ENCODE data around the gene NOL7.

Gene NOL7

DNA sequence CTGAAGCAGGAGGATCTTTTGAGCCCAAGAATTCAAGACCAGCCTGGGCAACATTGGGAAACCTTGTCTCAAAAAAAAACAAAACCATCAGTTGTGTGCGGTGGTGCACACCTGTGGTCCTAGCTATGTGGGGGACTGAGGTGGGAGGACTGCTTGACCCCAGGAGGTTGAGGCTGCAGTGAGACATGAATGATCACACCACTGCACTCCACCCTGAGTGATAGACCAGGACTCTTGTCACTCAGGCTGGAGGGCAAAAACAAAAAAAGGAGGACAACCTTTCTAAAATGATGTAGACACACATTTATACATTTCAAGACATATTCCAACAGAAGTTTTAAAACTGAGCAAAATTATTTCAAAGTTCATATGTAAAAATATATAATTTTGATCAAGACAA, 45.1 kb downstream of the NOL7 start:
- FAIRE-seq = no peak

GRCh38 chr6:13660893-13661292, 45.8 kb downstream of the NOL7 start:
- no peak for FAIRE-seq

GRCh38 chr6:13661647-13662046, 46.5 kb downstream of the NOL7 start:
- no peak for FAIRE-seq

- no peak for FAIRE-seq
Measured at GRCh38 chr6:13662651-13663334, 47.7 kb downstream of the NOL7 start.

- FAIRE-seq = no peak
Measured at GRCh38 chr6:13663986-13664385, 48.9 kb downstream of the NOL7 start.

DNA sequence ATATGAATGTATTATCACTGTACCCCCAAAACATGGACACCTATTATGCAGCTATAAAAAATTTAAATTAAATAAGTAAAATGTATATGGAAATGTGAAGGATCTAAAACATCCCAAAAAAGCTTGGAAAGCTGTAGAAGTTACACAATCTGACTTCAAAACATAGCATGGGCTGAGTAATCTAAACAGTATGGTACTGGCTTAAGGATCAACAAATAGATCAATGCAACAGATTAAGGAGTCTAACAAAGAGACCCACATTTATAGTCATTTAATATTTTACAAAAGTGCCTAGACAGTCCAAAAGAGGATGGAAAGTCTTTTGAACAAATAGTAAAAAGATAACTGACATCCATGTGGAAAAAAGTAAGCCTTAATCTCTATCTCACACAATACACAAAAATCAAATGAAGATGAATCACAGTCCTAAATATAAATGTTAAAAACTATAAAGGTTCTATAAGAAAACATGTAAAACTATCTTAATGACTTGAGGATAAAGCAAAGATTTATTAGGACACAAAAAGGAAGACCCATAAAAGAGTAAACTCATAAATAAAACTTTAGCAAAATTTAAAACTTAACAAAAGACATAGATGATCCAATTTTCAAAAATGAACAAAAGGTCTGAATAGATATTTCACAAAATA, 49.7 kb downstream of the NOL7 start:
- no peak for FAIRE-seq

- FAIRE-seq = no peak
Measured at GRCh38 chr6:13666194-13667105, 51.3 kb downstream of the NOL7 start.

GRCh38 chr6:13667655-13668054, 52.5 kb downstream of the NOL7 start:
- FAIRE-seq = no peak

DNA sequence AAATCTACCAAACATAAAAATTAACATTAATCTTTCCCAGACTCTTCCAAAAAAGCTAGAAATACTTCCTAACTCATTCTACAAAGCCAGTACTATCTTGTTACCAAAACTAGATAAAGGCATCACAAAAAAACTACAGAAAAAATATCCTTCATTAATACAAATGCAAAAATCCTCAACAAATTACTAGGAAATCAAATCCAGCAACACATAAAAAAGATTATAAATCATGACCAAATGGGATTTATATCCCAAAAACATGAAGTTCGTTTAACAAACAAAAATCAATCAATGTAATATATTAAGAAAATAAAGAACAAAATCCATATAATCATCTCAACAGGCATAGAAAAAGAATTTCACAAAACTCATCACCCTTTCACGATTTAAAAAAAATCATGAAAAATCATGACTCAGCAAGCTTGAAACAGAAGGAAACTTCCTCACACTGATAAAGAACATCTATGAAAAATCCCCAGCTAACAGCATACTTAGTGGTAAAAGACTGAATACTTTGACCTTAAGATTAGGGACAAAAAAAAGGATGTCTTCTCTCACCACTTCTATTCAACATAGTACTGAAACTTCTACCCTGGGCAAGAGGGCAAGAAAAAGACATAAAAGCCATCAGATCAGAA, 53.3 kb downstream of the NOL7 start:
- FAIRE-seq = no peak

- no peak for FAIRE-seq
Measured at GRCh38 chr6:13669476-13669875, 54.3 kb downstream of the NOL7 start.

Measured in A204.1 (cell line).